SJSA1 (cell line): ENCODE measurements around the gene DERL3. TPM values are rescaled to one million over a fixed set of nuclear protein-coding genes. Genes with fewer than 3 reads are reported as not detected.

Source experiments
- DNase-seq, 2 experiments: peaks; one replicate each; pipeline ENCODE4 v3.0.0-alpha.2; 2015 to 2020; ENCODE audit warnings: low spot score in 2 of 2, low read depth in 1 of 2
- H3K27ac ChIP-seq: fragments of 250-450 bp; sonication (Bioruptor Pico); 2 replicates; pipeline ENCODE4 v1.5.1; 2020; ENCODE audit warnings: mild to moderate bottlenecking, moderate library complexity
- H3K27me3 ChIP-seq: fragments of 250-450 bp; sonication (Bioruptor Pico); replicated peaks from 2 replicates; pipeline ENCODE4 v1.5.1; 2020; ENCODE audit warnings: mild to moderate bottlenecking, moderate library complexity
- H3K36me3 ChIP-seq: fragments of 250-450 bp; sonication (Bioruptor Pico); 2 replicates; pipeline ENCODE4 v1.5.1; 2020; ENCODE audit warnings: mild to moderate bottlenecking
- H3K4me1 ChIP-seq: fragments of 250-450 bp; sonication (Bioruptor Pico); replicated peaks from 2 replicates; pipeline ENCODE4 v1.6.1; 2021; ENCODE audit warnings: mild to moderate bottlenecking
- H3K4me3 ChIP-seq: fragments of 250-450 bp; sonication (Bioruptor Pico); 2 replicates; pipeline ENCODE4 v1.5.1; 2020; ENCODE audit warnings: mild to moderate bottlenecking
- H3K9me3 ChIP-seq: fragments of 250-450 bp; sonication (Bioruptor Pico); replicated peaks from 2 replicates; pipeline ENCODE4 v1.5.1; 2020; ENCODE audit warnings: mild to moderate bottlenecking
- total RNA-seq: library from RNA; depleted of rRNA; stranded (reverse); fragments of >200 nt; shearing (Covaris generic); gene quantifications from 2 replicates; pipeline ENCODE4 v1.2.3, GENCODE V29; 2014

Gene DERL3
- total RNA-seq, 1 experiment from 2014 or later, result not detected

DNA sequence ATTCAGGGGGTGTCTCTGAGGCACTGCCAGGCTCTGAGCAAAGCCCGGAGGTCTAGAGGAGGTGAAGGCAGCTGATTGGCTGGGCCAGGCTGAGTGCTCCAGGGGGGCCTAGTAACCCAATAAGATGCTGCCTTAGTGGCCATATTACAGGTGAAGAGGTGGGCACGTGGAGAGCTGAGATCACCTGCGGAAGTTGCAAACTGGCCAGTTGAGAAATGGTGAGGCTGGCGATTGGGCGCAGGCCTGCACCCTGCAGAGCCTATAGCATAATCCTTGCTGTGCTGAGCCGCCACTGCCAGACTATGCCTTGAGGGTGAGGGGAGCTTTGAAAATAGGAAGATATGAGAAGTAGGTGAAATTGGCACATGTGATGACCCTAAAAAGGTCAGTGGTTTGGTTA lies 21.7 kb downstream of the DERL3 start:
- DNase-seq, result no peak
- Histone ChIP-seq H3K9me3 (no peaks in the 10 kb centered on the region), H3K36me3 (peaks cover 93% of the 10 kb centered on the region), H3K27ac (no peak overlapping the region), H3K4me1 (peaks cover 3% of the 10 kb centered on the region; the same call in 1 of the 2 replicates), H3K4me3 (no peak overlapping the region), H3K27me3 (no peaks in the 10 kb centered on the region)

DNA sequence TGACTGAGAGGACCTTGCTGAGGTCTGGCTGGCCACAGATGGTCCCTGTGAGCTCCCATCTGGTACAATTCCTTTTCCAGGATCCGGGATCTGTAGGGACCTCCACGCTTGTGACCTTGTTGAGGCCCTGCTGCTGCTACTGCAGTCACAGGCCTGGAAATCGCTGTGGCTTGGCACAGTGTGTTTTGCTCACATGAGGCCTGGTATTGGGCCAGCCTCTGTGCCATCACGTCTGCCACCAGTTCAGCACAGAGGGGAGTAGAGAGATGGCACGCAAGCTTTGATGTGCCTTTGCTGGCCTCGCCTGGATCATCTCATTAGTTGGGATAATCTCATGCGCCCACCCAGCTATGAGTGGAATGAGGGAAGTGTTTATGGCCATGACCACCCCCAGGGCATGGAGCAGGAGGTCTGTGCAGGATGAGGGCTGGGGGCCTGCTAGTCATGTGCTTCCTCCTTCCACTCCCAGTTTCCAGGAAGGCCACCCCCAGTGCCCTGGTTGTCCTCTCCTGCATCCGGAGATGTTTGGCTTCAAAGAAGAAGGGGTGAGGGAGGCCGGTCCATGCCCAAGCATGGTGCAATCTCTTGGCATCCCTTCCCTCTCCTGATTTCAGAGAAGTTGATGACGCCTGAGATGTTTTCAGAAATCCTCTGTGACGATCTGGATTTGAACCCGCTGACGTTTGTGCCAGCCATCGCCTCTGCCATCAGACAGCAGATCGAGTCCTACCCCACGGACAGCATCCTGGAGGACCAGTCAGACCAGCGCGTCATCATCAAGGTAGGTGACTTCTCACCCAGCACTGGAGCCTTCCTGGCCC lies 22.4 kb downstream of the DERL3 start:
- no peaks in the 10 kb centered on the region for H3K9me3 ChIP-seq
- no peak for DNase-seq
- H3K36me3 ChIP-seq, result peaks cover 91% of the 10 kb centered on the region
- H3K27me3 ChIP-seq, result no peaks in the 10 kb centered on the region
- no peak overlapping the region for H3K4me3 ChIP-seq
- peaks cover 3% of the 10 kb centered on the region; the same call in 1 of the 2 replicates for H3K4me1 ChIP-seq
- H3K27ac ChIP-seq, result no peak overlapping the region

DNA sequence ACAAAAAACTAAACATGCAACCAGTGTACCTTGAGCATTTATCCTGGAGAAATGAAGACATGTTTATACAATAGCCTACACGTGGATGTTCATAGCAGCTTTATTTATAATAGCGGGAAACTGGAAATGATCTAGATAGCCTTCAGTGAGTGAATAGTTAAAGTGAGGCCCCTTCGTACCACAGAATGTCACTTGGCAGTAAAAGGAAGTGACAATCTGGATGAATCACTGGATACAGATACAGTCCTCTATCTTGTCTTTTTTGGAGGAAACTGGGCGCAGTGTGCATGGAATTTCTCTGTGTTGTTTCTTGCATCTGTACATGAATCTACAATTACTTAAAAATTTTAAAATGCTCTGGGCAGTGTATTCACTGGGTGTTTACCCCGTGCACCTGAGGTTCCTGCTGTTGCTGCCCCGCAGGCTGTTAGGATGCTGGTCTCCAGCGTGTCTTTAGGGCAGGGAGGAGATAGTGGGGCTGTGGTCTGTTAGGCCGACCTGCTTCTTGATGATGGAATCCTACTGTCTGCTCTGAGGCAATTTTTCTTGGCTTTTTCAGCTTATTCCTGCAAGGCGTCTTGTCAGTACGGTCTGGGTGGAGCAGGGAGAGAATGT lies 23.2 kb downstream of the DERL3 start:
- Histone ChIP-seq H3K9me3 (no peaks in the 10 kb centered on the region), H3K27ac (no peak overlapping the region), H3K36me3 (peaks cover 89% of the 10 kb centered on the region), H3K4me3 (no peak overlapping the region), H3K4me1 (peaks cover 1% of the 10 kb centered on the region; the same call in 1 of the 2 replicates), H3K27me3 (no peaks in the 10 kb centered on the region)
- DNase-seq, result no peak

GRCh38 chr22:23812378-23812777 lies 26.4 kb downstream of the DERL3 start:
- DNase-seq, result no peak
- H3K4me3 ChIP-seq, result no peak overlapping the region
- H3K9me3 ChIP-seq, result no peaks in the 10 kb centered on the region
- H3K4me1 ChIP-seq, result no peaks in the 10 kb centered on the region
- H3K27me3 ChIP-seq, result no peaks in the 10 kb centered on the region
- H3K36me3 ChIP-seq, result peaks cover 60% of the 10 kb centered on the region
- H3K27ac ChIP-seq, result no peak overlapping the region

DNA sequence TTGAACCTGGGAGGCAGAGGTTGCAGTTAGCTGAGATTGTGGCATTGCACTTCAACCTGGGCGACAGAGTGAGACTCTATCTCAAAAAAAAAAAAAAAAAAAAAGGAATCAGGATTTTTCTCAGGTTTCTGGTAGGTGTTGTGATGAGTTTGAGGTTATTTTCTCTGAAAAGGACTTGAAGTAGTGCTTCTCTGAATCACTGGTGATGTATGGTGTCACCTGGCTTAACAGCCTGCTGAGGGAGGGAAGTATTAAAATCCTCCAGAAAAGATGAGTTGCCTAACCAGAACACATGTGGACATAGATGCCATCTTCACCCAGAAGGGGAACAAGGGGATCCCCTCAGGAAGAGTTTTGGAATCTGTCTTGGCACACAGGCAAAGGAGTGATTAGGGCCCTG lies 32.0 kb downstream of the DERL3 start:
- no peak for DNase-seq
- H3K9me3 ChIP-seq, result no peaks in the 10 kb centered on the region
- H3K4me1 ChIP-seq, result no peaks in the 10 kb centered on the region
- no peak overlapping the region for H3K4me3 ChIP-seq
- no peak overlapping the region for H3K27ac ChIP-seq
- no peaks in the 10 kb centered on the region for H3K27me3 ChIP-seq
- H3K36me3 ChIP-seq, result peaks cover 67% of the 10 kb centered on the region

DNA sequence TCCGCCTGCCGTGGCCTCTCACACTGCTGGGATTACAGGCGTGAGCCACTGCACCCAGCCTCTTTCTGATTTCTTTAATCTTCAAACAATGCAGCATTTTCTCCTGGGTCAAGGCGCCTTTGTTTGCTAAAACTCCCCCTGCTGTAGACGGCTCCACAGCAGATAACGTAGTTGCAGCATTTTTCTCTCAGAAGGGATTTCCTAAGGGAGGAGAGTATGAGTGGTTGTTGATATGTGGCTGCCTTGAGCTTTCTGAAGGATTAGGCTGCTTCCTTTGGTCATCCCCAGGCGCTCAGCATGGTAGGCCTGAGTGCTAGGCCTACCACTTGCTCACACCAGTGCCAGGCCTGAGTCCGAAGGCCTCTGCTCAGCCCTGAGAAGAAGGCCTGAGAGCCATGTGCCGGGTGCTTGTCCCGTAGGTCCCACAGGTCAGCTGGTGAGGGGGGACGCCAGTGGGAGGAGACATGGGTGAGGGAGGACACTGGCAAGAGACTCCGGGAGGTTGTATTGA lies 34.0 kb downstream of the DERL3 start:
- Histone ChIP-seq H3K27me3 (no peaks in the 10 kb centered on the region), H3K9me3 (no peaks in the 10 kb centered on the region), H3K27ac (no peak overlapping the region), H3K36me3 (peaks cover 77% of the 10 kb centered on the region), H3K4me1 (no peaks in the 10 kb centered on the region), H3K4me3 (no peak overlapping the region)
- DNase-seq, result no peak

DNA sequence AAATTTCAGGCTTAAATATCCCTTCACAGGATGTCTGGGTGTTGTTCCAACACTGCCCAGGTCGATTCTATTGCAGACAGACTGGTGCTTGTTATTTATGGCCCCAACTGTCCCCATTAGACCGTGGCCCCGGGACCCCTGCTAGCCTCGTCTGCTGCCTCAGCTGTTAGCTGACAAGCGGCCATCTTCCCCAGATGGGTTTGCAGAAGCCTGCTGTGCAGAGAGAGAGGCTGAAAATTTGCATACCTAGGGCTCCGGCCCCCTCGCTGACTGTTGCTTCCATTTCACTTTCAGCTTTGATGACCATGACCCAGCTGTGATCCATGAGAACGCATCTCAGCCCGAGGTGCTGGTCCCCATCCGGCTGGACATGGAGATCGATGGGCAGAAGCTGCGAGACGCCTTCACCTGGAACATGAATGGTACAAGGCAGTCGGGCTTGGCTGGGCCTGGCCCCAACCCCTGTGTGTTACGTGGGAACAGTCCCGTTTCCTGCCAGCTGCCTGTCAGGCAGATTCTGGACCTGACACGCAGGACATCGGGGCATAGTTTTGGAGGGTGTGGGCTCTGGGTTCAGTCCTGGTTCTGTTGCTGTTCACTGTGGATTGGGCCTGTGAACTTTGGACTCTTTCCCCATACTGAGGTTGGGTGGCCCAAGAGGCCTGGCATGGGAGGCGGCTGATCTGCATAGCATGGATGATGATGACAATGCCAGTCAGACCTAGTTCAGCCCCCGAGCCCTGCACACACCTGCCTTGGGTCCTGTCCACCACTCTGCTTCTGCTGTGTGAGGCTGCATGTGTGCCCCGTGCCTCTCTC lies 35.6 kb downstream of the DERL3 start:
- H3K4me1 ChIP-seq, result no peaks in the 10 kb centered on the region
- H3K4me3 ChIP-seq, result no peak overlapping the region
- no peaks in the 10 kb centered on the region for H3K9me3 ChIP-seq
- no peak overlapping the region for H3K27ac ChIP-seq
- peaks cover 86% of the 10 kb centered on the region for H3K36me3 ChIP-seq
- no peak for DNase-seq
- no peaks in the 10 kb centered on the region for H3K27me3 ChIP-seq

DNA sequence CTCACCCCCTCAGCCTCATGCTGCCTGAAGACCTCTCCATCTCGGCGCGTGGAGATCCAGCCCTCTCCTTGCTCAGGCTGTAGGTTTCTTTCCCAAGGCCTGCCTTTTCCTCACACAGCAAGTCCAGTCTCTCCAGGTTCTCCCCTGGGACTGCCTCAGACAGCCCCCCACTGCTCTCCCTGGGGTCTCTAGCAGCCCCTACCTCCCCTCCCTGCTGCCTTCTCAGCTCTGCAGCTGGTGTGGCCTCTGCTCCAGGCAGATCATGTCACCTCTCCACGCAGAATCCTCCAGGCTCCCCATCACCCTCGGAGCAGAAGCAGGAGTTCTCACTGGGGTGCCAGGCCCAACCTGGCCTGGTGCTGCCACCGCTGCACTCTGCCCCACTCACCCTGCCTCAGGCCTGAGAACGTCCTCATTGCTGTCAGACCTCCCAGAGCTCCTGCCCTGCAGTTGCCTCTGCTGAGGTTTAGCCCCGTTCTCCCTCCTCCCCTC lies 36.9 kb downstream of the DERL3 start:
- H3K4me3 ChIP-seq, result no peak overlapping the region
- no peaks in the 10 kb centered on the region for H3K4me1 ChIP-seq
- H3K9me3 ChIP-seq, result no peaks in the 10 kb centered on the region
- DNase-seq, result no peak
- no peak overlapping the region for H3K27ac ChIP-seq
- peaks cover 86% of the 10 kb centered on the region for H3K36me3 ChIP-seq
- H3K27me3 ChIP-seq, result no peaks in the 10 kb centered on the region

- Histone ChIP-seq H3K9me3 (no peaks in the 10 kb centered on the region), H3K4me3 (no peak overlapping the region), H3K4me1 (no peaks in the 10 kb centered on the region), H3K36me3 (peaks cover 85% of the 10 kb centered on the region), H3K27me3 (no peaks in the 10 kb centered on the region), H3K27ac (no peak overlapping the region)
- no peak for DNase-seq
Measured at GRCh38 chr22:23801238-23801821, 37.5 kb downstream of the DERL3 start.

DNA sequence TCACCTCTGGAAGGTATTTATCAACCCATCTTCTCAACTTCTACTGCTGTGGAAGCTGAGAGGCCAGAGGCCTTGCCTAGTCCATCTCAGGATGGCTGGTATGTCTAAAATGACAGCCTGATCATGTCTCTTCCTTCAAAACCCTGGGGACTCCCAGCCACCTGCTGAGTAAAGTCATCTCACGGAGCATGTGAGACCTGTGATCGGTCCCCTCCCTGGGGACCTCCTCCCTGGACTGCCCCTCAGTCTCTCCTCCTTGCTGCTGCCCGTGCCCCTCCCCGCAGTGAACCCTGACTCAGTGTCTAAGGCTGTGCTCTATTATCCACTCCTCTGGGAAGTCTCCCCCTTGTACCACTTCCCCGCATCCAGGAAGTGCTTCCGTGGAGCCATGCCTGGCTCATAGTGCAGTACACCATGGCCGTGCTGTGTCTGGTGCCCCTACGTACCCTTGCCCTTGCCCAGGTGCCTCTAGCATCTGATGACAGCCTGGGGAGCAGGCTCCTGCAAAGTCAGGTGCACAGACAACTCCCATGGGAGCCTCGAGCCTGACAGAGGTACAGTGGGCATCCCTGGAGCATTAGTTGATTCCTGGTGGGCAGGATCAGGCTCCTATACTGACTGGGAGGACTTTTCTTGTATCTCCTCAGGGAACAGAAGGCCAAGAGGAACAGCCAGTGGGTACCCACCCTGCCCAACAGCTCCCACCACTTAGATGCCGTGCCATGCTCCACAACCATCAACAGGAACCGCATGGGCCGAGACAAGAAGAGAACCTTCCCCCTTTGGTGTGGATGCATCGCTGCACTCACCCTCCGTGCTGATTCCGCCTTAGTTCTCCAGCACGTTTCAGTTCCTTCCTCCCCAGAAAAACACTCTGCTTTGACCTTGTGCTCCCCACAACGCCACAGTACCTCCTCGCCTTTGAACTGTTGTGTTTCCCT lies 38.2 kb downstream of the DERL3 start:
- Histone ChIP-seq H3K36me3 (peaks cover 83% of the 10 kb centered on the region), H3K4me3 (no peak overlapping the region), H3K27ac (no peak overlapping the region), H3K9me3 (no peaks in the 10 kb centered on the region), H3K4me1 (no peaks in the 10 kb centered on the region), H3K27me3 (no peaks in the 10 kb centered on the region)
- DNase-seq, result no peak

DNA sequence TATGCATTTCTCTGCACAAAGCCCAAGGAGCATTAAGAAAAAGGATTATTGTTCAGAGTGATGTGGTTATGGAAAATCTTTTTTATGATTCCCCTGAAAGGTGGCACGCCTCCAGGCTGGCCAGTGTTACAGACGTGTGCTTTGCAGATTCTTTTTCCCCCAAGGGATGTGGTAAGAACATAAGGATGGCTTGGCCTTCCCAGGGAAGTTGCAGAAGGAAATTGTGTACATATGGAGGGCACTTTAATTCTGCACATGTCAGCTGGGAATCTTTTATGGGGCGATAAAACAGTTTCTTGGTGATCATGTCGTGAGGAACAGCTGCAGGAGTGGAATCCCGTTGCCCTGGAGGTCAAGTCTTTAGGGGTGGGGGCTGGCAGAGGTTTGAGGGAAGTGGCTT lies 42.3 kb downstream of the DERL3 start:
- DNase-seq, result no peak
- Histone ChIP-seq H3K4me1 (peaks cover 9% of the 10 kb centered on the region), H3K4me3 (no peak overlapping the region), H3K36me3 (peaks cover 82% of the 10 kb centered on the region), H3K27ac (no peak overlapping the region), H3K9me3 (no peaks in the 10 kb centered on the region), H3K27me3 (no peaks in the 10 kb centered on the region)

GRCh38 chr22:23793326-23793725 lies 45.5 kb downstream of the DERL3 start:
- Histone ChIP-seq H3K36me3 (peaks cover 79% of the 10 kb centered on the region), H3K4me1 (peaks cover 32% of the 10 kb centered on the region), H3K9me3 (no peaks in the 10 kb centered on the region), H3K27me3 (no peaks in the 10 kb centered on the region), H3K27ac (no peak overlapping the region), H3K4me3 (no peak overlapping the region)
- DNase-seq, result no peak
